NCI-H2196 (cell line): ENCODE data around the gene CHML.

Experiments used
- DNase-seq: peaks from one replicate; lab custom pipeline; 2025; ENCODE audit not compliant: unreplicated experiment; lab: John Stamatoyannopoulos, UW

The CHML gene

GRCh38 chr1:241646201-241646600 is 6.0 kb upstream of the CHML start:
- no peak for DNase-seq

- no peak for DNase-seq
Measured at GRCh38 chr1:241645199-241645598, 5.0 kb upstream of the CHML start.

- DNase-seq = no peak
Measured at GRCh38 chr1:241644259-241644658, 4.1 kb upstream of the CHML start.

GRCh38 chr1:241642593-241642944 is 2.4 kb upstream of the CHML start:
- DNase-seq = no peak

- DNase-seq = no peak
Measured at GRCh38 chr1:241641773-241642592, 1.8 kb upstream of the CHML start.

- no peak for DNase-seq
Measured at GRCh38 chr1:241640867-241641622, 876 bp upstream of the CHML start.

- no peak for DNase-seq
Measured at GRCh38 chr1:241639623-241640148, 483 bp downstream of the CHML start.

GRCh38 chr1:241638909-241639622 is 1.1 kb downstream of the CHML start:
- no peak for DNase-seq

GRCh38 chr1:241638099-241638682 is 2.0 kb downstream of the CHML start:
- DNase-seq = no peak

GRCh38 chr1:241637604-241638003 is 2.6 kb downstream of the CHML start:
- DNase-seq = no peak

GRCh38 chr1:241637046-241637590 is 3.1 kb downstream of the CHML start:
- no peak for DNase-seq

GRCh38 chr1:241636291-241636690 is 3.9 kb downstream of the CHML start:
- DNase-seq = no peak

GRCh38 chr1:241635556-241636152 is 4.5 kb downstream of the CHML start:
- DNase-seq = no peak

- no peak for DNase-seq
Measured at GRCh38 chr1:241632987-241633386, 7.2 kb downstream of the CHML start.

GRCh38 chr1:241631674-241632073 is 8.5 kb downstream of the CHML start:
- no peak for DNase-seq

- no peak for DNase-seq
Measured at GRCh38 chr1:241630899-241631298, 9.3 kb downstream of the CHML start.

GRCh38 chr1:241630476-241630875 is 9.7 kb downstream of the CHML start:
- DNase-seq = no peak

- DNase-seq = no peak
Measured at GRCh38 chr1:241630005-241630404, 10.2 kb downstream of the CHML start.

GRCh38 chr1:241627453-241628259 is 12.5 kb downstream of the CHML start:
- DNase-seq = peak; percentile 16

- DNase-seq = no peak
Measured at GRCh38 chr1:241624935-241625334, 15.2 kb downstream of the CHML start.
